GM23248 (cell line): Measurements from ENCODE around the gene VSTM1.

Source experiments
- EZH2 ChIP-seq: fragments of 200-600 bp; sonication (generic); IDR thresholded peaks from 2 replicates; pipeline ENCODE4 v1.6.1; 2018; ENCODE audit warnings: antibody characterized with exemption, mild to moderate bottlenecking; ENCODE audit not compliant: insufficient read depth, poor library complexity, severe bottlenecking
- EZH2phosphoT487 ChIP-seq: fragments of 200-600 bp; sonication (generic); IDR thresholded peaks from 2 replicates; pipeline ENCODE4 v1.6.1; 2018; ENCODE audit warnings: antibody characterized with exemption, moderate library complexity, mild to moderate bottlenecking, low read depth; ENCODE audit not compliant: insufficient read depth

DNA sequence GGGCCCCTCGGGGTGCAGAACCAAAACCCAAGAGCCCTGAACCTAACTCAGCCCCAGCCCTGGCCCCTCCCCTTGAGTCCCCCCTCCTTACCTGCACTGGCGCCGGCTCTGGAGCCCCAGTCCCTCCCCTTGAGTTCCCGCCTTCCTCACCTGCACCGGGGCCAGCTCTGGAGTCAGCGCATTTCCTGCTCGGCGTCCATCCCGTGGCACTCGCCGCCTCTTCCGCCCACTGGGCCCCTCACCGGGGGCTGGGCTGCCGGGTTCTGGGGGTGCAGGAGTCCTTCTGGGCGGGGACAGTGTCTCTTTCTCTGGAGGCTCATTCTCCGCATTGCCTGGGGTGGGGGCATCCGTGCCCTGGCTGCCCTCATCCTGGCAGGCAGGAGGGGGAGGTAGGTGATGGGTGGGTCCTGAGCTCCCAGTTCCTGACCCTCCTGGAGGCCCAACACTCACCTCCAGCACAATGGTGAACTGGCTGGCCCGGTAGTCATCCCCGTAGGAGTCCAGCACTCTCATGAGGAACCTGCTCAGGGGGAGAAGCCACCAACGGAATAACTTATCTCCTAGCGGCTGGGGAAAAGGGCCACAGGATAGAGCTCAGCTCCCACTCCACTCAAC is 44.3 kb upstream of the VSTM1 start:
- TF ChIP-seq EZH2 (no peak), EZH2phosphoT487 (no peak)
